Pons (tissue), 1 donor: ENCODE results near the gene ZNF700.
"Not testable (repeated sequence)": the region's sequence is repeated elsewhere in the genome, so short reads cannot be mapped to it uniquely, and the experiment has no call there.

Experiments used
- DNase-seq: peaks from one replicate; pipeline ENCODE4 v3.0.0-alpha.2; 2016; ENCODE audit warnings: low spot score

The ZNF700 gene

DNA sequence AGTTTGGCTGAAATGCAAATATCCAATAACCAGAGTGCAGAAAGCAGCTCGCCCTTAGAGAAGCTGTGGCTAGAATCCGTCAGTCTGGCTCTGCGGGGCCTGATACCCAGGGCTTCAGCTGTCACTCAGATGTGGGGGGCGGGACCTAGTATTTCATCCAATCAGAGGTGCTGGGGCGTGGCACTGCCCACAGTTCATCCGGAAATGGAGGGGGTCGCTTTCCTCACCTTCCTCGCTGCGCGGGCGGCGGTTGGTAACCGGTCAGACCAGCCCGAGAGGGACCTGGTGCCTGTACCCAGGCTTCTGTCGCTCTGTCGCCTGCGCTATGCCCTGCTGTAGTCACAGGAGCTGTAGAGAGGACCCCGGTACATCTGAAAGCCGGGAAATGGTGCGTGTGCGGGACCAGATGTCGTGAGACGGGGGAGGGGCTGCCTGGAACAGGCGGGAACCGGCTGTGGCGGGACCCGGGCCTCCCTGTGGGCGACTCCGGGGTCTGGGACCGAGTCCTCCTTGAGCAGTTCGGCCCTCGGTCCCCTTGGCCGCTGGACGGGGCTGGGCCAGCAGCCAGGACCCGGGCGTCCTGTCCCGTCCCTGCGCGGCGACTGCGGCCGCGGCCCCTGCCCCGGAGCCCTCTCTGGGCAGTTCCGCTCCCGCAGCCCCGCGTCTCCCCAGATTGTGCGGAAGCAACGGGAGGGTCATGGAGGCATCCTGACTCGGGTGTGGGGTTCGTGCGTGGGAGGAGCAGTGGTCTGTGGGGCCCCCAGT lies at the start of gene ZNF700:
TSS of gene ZNF700 (plus strand) at position 222 of the 765 bp plus-strand sequence. CDS start at position 326, 104 bp downstream.
- DNase-seq: peak; percentile 96

DNA sequence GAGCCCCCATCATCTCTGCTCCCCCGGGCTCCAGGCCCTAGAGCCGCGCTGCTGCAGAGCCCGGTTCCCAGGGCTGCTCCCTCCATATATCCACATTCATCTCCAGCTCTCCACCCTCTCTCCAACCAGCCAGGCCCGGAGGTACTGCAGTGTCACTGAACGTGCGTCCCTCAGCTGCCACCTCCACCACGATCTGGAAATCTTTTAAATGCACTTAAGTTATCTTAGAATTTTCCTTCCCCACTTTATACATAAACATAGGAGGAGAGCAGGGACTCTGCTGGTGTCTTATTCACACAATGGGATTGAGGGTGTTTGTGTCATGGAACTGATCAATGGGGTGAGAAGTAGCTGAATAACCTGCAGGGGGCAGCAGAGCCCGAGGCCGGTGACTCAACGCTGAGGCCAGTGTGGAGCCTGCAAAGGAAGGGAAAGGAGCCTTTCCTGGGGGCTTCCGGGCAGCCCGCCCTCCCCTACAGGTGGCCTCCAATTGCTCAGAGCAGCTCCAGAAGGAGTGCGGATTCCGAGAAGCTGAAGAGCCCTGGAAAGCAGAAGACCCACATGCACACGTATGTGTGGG lies 45.1 kb upstream of the ZNF700 start:
- DNase-seq: not testable (repeated sequence)

GRCh38 chr19:11880598-11880997 lies 44.3 kb upstream of the ZNF700 start:
- no peak for DNase-seq

GRCh38 chr19:11881151-11881800 lies 43.6 kb upstream of the ZNF700 start:
- peak; percentile 51 for DNase-seq

DNA sequence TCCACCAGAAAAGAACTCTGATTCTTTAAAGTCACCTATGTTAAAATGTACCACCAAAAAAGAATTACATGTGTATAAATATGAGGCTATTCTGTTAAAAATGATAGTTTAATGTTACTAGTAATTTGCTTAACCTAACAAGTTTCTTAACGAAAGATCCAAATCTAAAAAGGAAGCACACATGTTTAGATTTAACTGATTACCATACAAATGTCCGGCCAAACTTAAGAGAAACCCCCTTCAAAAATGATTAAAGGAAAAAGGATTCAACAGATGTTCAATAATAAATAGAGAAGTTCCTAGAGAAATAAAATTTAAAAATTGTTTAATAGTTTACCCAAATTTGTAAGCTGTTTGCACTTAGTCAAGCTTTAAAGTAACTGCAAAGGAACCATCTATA lies 42.3 kb upstream of the ZNF700 start:
- DNase-seq: no peak

DNA sequence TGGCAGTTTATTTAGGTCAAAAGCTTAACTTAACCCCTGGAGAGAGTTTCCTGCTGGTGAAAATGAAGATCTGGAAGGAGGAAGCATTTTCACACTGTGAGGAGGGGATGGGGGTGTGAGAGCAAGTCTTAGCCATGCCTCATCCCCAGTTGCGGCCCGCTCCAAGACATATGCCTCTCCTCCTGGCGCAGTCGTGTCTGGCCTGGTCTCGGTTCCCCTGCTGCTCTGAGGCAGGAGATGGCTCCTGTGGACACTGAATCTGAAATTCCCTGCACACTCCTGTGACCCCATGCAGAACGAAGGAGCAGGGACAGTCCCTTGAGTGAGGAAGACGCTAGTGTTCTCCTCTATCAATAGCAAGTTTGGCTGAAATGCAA lies 37.7 kb upstream of the ZNF700 start:
- no peak for DNase-seq

DNA sequence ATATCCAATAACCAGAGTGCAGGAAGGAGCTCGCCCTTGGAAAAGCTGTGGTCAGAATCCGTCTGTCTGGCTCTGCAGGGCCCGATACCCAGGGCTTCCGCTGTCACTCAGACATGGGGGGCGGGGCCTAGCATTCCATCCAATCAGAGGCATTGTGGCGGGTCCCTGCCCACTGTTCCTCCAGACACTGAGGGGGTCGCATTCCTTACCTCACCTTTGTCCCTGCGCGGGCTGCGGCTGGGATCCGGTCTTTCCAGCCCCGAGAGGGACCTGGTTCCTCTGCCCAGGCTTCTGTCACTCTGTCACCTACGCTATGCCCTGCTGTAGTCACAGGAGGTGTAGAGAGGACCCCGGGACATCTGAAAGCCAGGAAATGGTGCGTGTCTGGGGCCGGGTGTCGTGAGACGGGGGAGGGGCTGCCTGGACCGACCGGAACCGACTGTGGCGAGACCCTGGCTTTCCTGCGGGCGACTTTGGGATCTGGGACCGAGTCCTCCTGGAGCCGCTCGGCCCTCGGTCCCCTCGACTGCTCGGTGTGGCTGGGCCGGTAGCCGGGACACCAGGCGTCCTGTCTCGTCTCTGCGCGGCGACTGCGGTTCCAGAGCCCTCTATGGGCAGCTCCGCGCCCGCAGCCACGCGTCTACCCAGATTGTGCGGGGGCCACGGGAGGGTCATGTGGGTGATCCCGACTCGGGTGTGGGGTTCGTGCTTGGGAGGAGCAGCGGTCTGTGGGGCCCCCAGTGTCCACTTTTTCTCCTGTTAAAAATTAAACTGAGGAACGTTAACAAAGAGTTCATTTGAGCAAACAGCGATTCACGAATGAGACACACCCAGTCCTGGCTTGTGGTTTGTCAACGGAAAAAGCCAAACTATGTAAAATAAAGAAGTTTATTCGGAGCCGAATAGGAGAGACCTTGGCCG lies 37.0 kb upstream of the ZNF700 start, which contains the start of gene ZNF69:
TSS of gene ZNF69 (plus strand) at position 172 of the 921 bp plus-strand sequence. CDS start at position 314, 142 bp downstream.
- peak; percentile 77 for DNase-seq

DNA sequence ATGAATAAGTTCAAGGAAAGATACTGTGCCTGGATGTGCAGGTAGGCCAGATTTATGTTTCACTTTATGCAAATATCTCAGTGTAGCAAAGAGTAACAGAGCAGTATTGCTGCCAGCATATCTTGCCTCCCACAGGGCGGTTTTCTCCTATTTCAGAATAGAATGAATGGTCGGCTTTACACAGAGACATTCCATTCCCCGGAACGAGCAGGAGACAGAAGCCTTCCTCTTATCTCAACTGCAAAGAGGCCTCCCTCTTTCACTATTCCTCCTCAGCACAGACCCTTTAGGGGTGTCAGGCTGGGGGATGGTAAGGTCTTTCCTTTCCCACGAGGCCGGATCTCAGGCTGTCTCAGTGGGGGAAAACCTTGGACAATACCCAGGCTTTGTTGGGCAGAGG lies 35.0 kb upstream of the ZNF700 start:
- DNase-seq: not testable (repeated sequence)

- no peak for DNase-seq
These were observed 34.3 kb upstream of the ZNF700 start for GRCh38 chr19:11890634-11891033.

DNA sequence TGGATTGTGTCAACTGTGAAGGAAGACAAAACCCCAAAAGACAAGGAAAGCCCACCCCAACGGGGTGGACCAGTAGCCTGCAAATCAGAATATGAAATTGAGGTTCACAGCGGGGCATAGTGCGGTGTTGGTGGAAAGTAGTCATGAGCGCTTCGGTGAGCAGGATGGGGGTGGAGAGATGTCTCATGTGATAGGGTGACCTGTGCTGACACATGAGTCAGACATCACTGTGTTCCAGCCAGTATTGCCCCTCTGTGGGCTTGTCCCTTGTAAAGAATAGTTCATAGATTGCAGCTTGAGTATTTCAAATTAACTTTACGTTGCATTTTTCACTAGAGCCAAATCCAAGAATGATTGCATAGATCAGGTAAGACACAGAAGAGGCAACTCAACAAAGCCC lies 30.1 kb upstream of the ZNF700 start:
- DNase-seq: no peak

- DNase-seq: no peak
These were observed 22.7 kb upstream of the ZNF700 start for GRCh38 chr19:11902228-11902627.

DNA sequence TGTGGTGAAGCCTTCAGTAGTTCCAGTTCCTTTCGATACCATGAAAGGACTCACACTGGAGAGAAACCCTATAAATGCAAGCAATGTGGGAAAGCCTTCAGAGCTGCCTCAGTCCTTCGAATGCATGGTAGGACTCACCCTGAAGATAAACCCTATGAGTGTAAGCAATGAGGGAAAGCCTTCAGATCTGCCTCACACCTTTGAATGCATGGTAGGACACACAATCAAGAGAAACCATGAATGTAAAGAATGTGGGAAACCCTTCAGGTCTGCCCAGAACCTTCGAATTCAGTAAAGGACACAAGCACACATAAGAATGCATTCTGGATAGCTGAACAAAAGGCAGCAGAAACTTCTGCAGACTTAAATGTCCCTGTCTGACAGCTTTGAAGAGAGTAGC lies 19.0 kb upstream of the ZNF700 start:
- no peak for DNase-seq

DNA sequence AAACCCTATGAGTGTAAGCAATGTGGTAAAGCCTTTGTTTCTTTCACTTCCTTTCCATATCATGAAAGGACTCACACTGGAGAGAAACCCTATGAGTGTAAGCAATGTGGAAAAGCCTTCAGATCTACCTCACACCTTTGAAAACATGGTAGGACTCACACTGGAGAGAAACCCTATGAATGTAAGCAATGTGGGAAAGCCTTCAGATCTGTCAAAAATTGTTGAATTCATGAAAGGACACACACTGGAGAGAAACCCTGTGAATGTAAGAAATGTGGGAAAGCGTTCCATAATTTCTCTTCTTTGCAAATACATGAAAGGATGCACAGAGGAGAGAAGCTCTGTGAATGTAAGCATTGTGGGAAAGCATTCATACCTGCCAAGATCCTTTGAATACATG lies 13.0 kb upstream of the ZNF700 start:
- DNase-seq: not testable (repeated sequence)

DNA sequence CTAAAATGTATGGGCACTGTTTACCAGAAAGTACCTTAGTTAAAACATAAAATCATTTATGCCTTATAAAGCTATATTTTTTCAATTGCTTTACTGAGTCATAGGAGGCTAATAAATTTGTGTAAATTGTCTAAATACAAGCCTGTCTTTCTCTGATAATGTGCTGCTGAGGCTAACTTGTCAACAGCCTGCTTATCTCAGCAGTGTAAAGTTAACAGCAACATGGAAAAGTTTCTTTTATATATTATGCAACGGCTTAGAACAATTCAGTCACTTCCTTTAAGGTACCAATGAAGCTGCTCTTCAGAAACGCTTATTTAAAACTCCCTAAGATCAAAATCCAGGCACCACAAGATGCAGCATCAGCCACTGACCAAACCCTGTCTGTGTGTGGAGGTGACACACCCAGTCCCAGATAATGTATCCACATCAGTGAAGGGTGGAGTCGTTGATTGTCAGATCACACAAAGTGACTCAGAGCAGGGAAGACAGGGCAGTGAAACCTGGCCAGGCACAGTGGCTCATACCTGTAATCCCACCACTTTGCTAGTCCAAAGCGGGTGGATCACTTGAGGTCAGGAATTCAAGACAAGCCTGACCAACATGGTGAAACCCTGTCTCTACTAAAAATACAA lies 10.4 kb upstream of the ZNF700 start:
- not testable (repeated sequence) for DNase-seq

DNA sequence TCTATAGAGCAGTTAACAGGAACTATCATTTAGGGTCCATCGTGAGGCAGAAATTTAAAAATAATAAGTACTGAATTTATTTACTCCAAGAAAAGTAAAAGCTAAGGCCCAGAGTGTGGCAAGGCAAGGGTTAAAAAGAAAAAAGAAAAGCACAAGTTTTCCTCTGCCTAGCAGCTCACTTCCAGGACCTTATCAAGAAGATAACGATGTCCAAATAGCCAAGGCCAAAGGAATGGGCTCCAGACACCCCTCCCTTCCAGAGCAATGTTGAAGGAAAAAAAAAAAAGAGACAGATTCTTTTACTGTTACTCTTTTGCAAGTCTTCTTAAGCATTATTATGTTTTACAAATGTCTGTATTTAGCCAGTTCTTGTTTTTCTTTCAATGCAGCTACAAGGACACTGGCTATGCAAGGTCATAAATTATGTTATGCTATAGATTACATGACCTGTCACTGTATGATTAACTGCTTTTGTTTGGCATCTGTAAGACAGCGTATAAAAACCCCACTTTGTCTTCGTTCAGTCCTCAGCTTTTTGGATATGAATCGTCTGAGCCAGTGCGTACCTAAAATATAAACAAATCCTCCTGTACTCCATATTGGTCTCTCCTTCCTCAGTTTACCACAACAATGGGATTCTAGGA lies 2.9 kb upstream of the ZNF700 start:
- no peak for DNase-seq

DNA sequence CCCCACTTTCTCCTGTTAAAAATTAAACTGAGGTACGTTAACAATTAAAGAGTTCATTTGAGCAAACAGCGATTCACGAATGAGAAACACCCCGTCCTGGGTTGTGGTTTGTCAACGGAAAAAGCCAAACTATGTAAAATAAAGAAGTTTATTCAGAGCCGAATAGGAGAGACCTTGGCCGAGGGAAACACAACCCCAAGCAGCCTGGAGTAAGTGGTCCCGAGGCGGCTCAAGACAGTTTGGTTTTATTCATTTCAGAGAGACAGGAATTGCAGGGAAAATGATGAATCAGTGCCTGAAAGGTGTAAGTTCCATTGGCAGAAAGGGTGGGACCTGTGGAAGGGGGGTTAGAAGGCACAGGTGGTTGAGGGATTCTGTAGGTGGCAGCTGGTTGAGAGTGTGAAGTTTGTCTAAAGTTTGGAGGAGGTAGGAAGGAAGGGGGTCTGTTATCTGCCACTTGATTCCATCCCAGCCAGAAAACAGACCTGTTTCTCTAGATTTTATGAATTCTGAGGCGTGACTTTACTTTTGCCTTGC lies 812 bp downstream of the ZNF700 start:
- DNase-seq: not testable (repeated sequence)

GRCh38 chr19:11927227-11927626 lies 2.3 kb downstream of the ZNF700 start:
- no peak for DNase-seq

GRCh38 chr19:11931051-11931450 lies 6.1 kb downstream of the ZNF700 start:
- peak; percentile 54 for DNase-seq

GRCh38 chr19:11931513-11931912 lies 6.6 kb downstream of the ZNF700 start:
- DNase-seq: no peak

GRCh38 chr19:11935829-11936228 lies 10.9 kb downstream of the ZNF700 start:
- DNase-seq: not testable (repeated sequence)

DNA sequence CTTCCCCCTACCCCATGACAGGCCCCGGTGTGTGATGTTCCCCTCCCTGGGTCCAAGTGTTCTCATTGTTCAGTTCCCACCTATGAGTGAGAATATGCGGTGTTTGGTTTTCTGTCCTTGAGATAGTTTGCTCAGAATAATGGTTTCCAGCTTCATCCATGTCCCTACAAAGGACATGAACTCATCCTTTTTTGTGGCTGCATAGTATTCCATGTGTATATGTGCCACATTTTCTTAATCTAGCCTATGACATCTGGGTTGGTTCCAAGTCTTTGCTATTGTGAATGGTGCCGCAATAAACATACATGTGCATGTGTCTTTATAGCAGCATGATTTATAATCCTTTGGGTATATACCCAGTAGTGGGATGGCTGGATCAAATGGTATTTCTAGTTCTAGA lies 13.5 kb downstream of the ZNF700 start:
- not testable (repeated sequence) for DNase-seq
